HCT116 (cell line): ENCODE measurements around the gene NUDC. TPM values are rescaled to one million over a fixed set of nuclear protein-coding genes. Genes with fewer than 3 reads are reported as not detected.

ENCODE experiments used
- ATAC-seq: fragments of 200-7000 bp; cut with Tn5 transposase; 2 replicates; pipeline ENCODE4 v1.9.1; 2020; ENCODE audit warnings: mild to moderate bottlenecking, moderate library complexity
- BruUV-seq: library from RNA; stranded (reverse); fragments of 400-500 nt; replicated peaks from 2 replicates; lab custom pipeline; 2021; lab: Mats Ljungman, UMichigan
- CTCF ChIA-PET: fragments of 300-600 bp; sonication (Branson Sonifier 250); formaldehyde crosslinking; loops from one replicate; lab custom pipeline; 2021; ENCODE audit warnings: antibody characterized with exemption; lab: Charles Lee
- POLR2A ChIA-PET: fragments of 300-600, 350-600 bp; sonication (Branson Sonifier 250); formaldehyde crosslinking; loops from one replicate; lab custom pipeline; 2021; ENCODE audit warnings: antibody characterized with exemption; lab: Charles Lee
- RAD21 ChIA-PET, 2 experiments: fragments of 300-600 bp; sonication (Branson Sonifier 250); formaldehyde crosslinking; loops; one replicate each; lab custom pipeline; 2023; ENCODE audit warnings: low total read pairs in 2 of 2; ENCODE audit not compliant: uncharacterized antibody in 2 of 2, unreplicated experiment in 2 of 2, low non-redundant PET in 1 of 2; lab: Charles Lee
- DNase-seq: peaks from one replicate; pipeline ENCODE4 v3.0.0-alpha.2; 2010; ENCODE audit warnings: low read depth, low spot score
- H2AFZ ChIP-seq: fragments of 200-600 bp; shearing (Covaris generic), sonication (generic); 2 replicates; pipeline ENCODE4 v1.6.1; 2017; ENCODE audit warnings: low read depth, mixed run types, mixed read lengths, antibody characterized with exemption, low read length; ENCODE audit not compliant: poor library complexity, severe bottlenecking
- H3K27ac ChIP-seq: 2 replicates; pipeline ENCODE4 v1.5.1; 2012; ENCODE audit warnings: low read depth, low read length
- H3K27me3 ChIP-seq: fragments of 200-600 bp; sonication (generic); 2 replicates; pipeline ENCODE4 v1.6.1; 2016; ENCODE audit warnings: mixed run types, low read length, mixed read lengths; ENCODE audit not compliant: insufficient read depth
- H3K36me3 ChIP-seq, 2 experiments: fragments of 200-500 bp in 1 of 2; fragments of 200-600 bp in 1 of 2; sonication (Bioruptor generic) in 1 of 2; sonication (generic) in 1 of 2; 2 replicates each; pipeline versions ENCODE4 v1.5.1 to v1.6.1; 2014 to 2016; ENCODE audit warnings: low read length in 2 of 2, inconsistent platforms in 1 of 2, mixed read lengths in 1 of 2, mixed run types in 1 of 2; ENCODE audit not compliant: insufficient read depth in 2 of 2, control insufficient read depth in 1 of 2
- H3K4me1 ChIP-seq, 2 experiments: fragments of 200-600 bp in 1 of 2; sonication (generic) in 1 of 2; 2 replicates each; pipeline versions ENCODE4 v1.5.1 to v1.6.1; 2012 to 2017; ENCODE audit warnings: low read length in 2 of 2, inconsistent platforms in 1 of 2, mild to moderate bottlenecking in 1 of 2, mixed read lengths in 1 of 2, mixed run types in 1 of 2, moderate library complexity in 1 of 2; ENCODE audit not compliant: insufficient read depth in 2 of 2, control insufficient read depth in 1 of 2
- H3K4me2 ChIP-seq: fragments of 200-600 bp; sonication (generic); 2 replicates; pipeline ENCODE4 v1.6.1; 2017; ENCODE audit warnings: mixed run types, low read length, mixed read lengths
- H3K4me3 ChIP-seq, 2 experiments: fragments of 200-600 bp in 1 of 2; sonication (generic) in 1 of 2; replicated peaks in 1 of 2; 2 replicates each; pipeline ENCODE4 v1.5.1; 2011 to 2016; ENCODE audit warnings: low read length in 2 of 2, control low read depth in 1 of 2, low read depth in 1 of 2, mild to moderate bottlenecking in 1 of 2, mixed read lengths in 1 of 2, mixed run types in 1 of 2
- H3K79me2 ChIP-seq: fragments of 200-600 bp; sonication (generic); 2 replicates; pipeline ENCODE4 v1.6.1; 2017; ENCODE audit warnings: mild to moderate bottlenecking, mixed run types, low read length, moderate library complexity, mixed read lengths; ENCODE audit not compliant: insufficient read depth
- H3K9ac ChIP-seq: fragments of 200-600 bp; sonication (generic); 2 replicates; pipeline ENCODE4 v1.6.1; 2016; ENCODE audit warnings: low read length, mixed read lengths
- H3K9me2 ChIP-seq: fragments of 200-600 bp; sonication (generic), shearing (Covaris generic); 2 replicates; pipeline ENCODE4 v1.6.1; 2017; ENCODE audit warnings: mixed run types, mild to moderate bottlenecking, moderate library complexity; ENCODE audit not compliant: insufficient read depth
- H3K9me3 ChIP-seq, 2 experiments: fragments of 200-500 bp in 1 of 2; fragments of 200-600 bp in 1 of 2; sonication (Bioruptor generic) in 1 of 2; sonication (generic) in 1 of 2; 2 replicates each; pipeline ENCODE4 v1.6.1; 2014 to 2017; ENCODE audit warnings: low read length in 2 of 2, mixed read lengths in 2 of 2, inconsistent platforms in 1 of 2, low read depth in 1 of 2, mild to moderate bottlenecking in 1 of 2, mixed run types in 1 of 2, moderate library complexity in 1 of 2; ENCODE audit not compliant: control insufficient read depth in 1 of 2, insufficient read depth in 1 of 2
- H4K20me1 ChIP-seq: fragments of 200-600 bp; sonication (generic), shearing (Covaris generic); 2 replicates; pipeline ENCODE4 v1.6.1; 2017; ENCODE audit warnings: mixed run types, mild to moderate bottlenecking, moderate library complexity; ENCODE audit not compliant: insufficient read depth
- EGR1 ChIP-seq: IDR thresholded peaks from 2 replicates; pipeline ENCODE4 v1.6.1; 2012; ENCODE audit warnings: low read depth
- EZH2 ChIP-seq: fragments of 200-600 bp; sonication (generic); IDR thresholded peaks from 2 replicates; pipeline ENCODE4 v1.6.1; 2017; ENCODE audit warnings: antibody characterized with exemption, mixed run types
- EZH2phosphoT487 ChIP-seq: fragments of 200-600 bp; IDR thresholded peaks from 2 replicates; pipeline ENCODE4 v1.6.1; 2018; ENCODE audit warnings: antibody characterized with exemption, borderline replicate concordance
- FOSL1 ChIP-seq: IDR thresholded peaks from 2 replicates; pipeline ENCODE4 v1.6.1; 2012; ENCODE audit warnings: low read depth
- SRF ChIP-seq: IDR thresholded peaks from 2 replicates; pipeline ENCODE4 v1.6.1; 2012; ENCODE audit warnings: low read depth
- intact Hi-C: fragments of 100-400 bp; cut with micrococcal nuclease; formaldehyde crosslinking; loops from 2 replicates; pipeline ENCODE4 v1.10.0; 2022
- total RNA-seq: library from RNA; stranded (reverse); gene quantifications from one replicate; pipeline ENCODE4 v1.2.1, GENCODE V29; 2021; ENCODE audit not compliant: unreplicated experiment
- TF ChIP-seq, protein P1 (sequence below): IDR thresholded peaks from 2 replicates; pipeline ENCODE4 v1.6.1; 2011; ENCODE audit warnings: mild to moderate bottlenecking, low read length, moderate library complexity; ENCODE audit not compliant: insufficient replicate concordance; ENCODE audit errors: extremely low read depth
- TF ChIP-seq, protein P2 (sequence below): IDR thresholded peaks from 2 replicates; pipeline ENCODE4 v1.6.1; 2012; ENCODE audit warnings: low read depth
- TF ChIP-seq, protein P3 (sequence below): IDR thresholded peaks from 2 replicates; pipeline ENCODE4 v1.6.1; 2012
- TF ChIP-seq, protein P4 (sequence below): IDR thresholded peaks from 2 replicates; pipeline ENCODE4 v1.6.1; 2012

The NUDC gene
- total RNA-seq, 1 experiment from 2014 or later, result 119 TPM

DNA sequence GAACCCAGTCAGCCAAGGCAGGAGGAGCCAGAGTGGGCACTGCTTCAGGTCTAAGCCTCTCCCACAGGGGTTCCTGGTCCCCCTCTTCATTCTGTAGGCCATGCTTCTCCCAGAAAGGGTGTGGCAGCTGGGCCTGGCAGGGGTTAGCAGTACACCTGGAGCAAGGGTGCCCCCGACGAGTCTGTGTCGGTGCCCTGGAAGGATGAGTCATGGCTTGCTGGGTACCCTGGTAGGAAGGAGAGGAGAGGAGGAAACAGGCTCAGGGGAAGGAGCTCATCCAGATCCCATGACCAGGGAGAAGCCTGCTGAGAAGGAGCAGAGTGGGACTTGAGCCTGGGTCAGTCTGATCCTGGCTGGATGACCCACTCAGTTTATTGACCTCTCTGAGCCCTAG is 28.4 kb downstream of the NUDC start:
- peak overlapping the region; percentile 2 for H3K27ac ChIP-seq

DNA sequence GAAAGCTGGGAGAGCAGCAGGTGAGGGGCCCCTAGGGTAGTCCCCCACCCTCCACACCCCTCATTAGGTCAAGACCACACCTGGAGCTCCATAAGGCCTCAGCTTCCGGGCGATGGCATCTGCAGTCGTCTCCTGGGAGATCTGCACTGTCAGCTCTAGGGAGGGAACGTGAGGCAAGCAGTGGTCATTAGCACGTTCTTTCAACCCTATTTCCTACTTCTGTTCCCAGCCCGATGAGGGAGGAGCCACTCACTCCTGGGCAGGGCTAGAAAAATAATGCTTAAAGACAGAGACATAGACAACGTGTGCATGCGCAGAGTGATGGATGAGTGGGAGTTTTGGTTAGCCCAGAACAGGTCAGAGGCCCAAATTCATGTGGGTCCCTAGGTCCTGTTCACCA is 29.1 kb downstream of the NUDC start:
- POLR2A ChIA-PET, result no interaction called here
- BruUV-seq, result no TSS peak

More for the DNA sequence above, 28.4 kb downstream of the NUDC start:
- H2AFZ ChIP-seq, result no peak overlapping the region
- peak; percentile 49 for ATAC-seq
- BruUV-seq, result no TSS peak
- no peaks in the 10 kb centered on the region for H4K20me1 ChIP-seq
- no peaks in the 10 kb centered on the region for H3K9me3 ChIP-seq
- ChIA-PET RAD21 (no interaction called here), POLR2A (no interaction called here), CTCF (no interaction called here)
- DNase-seq, result no peak
- H3K27me3 ChIP-seq, result no peaks in the 10 kb centered on the region
- TF ChIP-seq EZH2phosphoT487 (no peak), SRF (no peak), FOSL1 (no peak), EZH2 (no peak)
- TF ChIP-seq, protein P1, sequence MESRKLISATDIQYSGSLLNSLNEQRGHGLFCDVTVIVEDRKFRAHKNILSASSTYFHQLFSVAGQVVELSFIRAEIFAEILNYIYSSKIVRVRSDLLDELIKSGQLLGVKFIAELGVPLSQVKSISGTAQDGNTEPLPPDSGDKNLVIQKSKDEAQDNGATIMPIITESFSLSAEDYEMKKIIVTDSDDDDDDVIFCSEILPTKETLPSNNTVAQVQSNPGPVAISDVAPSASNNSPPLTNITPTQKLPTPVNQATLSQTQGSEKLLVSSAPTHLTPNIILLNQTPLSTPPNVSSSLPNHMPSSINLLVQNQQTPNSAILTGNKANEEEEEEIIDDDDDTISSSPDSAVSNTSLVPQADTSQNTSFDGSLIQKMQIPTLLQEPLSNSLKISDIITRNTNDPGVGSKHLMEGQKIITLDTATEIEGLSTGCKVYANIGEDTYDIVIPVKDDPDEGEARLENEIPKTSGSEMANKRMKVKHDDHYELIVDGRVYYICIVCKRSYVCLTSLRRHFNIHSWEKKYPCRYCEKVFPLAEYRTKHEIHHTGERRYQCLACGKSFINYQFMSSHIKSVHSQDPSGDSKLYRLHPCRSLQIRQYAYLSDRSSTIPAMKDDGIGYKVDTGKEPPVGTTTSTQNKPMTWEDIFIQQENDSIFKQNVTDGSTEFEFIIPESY, result no peak
- peak overlapping the region; percentile 23; the same call in 1 of the 2 replicates for H3K4me2 ChIP-seq
- peaks cover 5% of the 10 kb centered on the region; the same call in 1 of the 2 replicates for H3K79me2 ChIP-seq
- H3K4me1 ChIP-seq, result peaks cover 9 to 20% of the 10 kb centered on the region in 2 experiments
- intact Hi-C loops, result no loop called here
- H3K36me3 ChIP-seq, result peaks cover 19 to 36% of the 10 kb centered on the region in 2 experiments; a peak in 3 of 4 replicates
- no peak overlapping the region for H3K4me3 ChIP-seq
- H3K9ac ChIP-seq, result no peak overlapping the region
- no peaks in the 10 kb centered on the region for H3K9me2 ChIP-seq

More for the DNA sequence above, 29.1 kb downstream of the NUDC start:
- Histone ChIP-seq H3K27me3 (no peaks in the 10 kb centered on the region), H2AFZ (no peak overlapping the region), H3K27ac (no peak overlapping the region; the same call in 1 of the 2 replicates), H3K9ac (no peak overlapping the region), H3K4me2 (0 out of 2 replicates have a peak overlapping the region, but pooled peaks have one; percentile 23), H4K20me1 (no peaks in the 10 kb centered on the region), H3K9me2 (no peaks in the 10 kb centered on the region), H3K4me3 (no peak overlapping the region), H3K9me3 (no peaks in the 10 kb centered on the region), H3K4me1 (peaks cover 9 to 20% of the 10 kb centered on the region in 2 experiments), H3K79me2 (peaks cover 3% of the 10 kb centered on the region; the same call in 1 of the 2 replicates), H3K36me3 (peaks cover 15 to 30% of the 10 kb centered on the region in 2 experiments; a peak in 3 of 4 replicates)
- intact Hi-C loops, result no loop called here
- DNase-seq (no peak), ATAC-seq (no peak)
- CTCF ChIA-PET, result no interaction called here
- RAD21 ChIA-PET, result no interaction called here
- no peak for TF ChIP-seq EZH2phosphoT487
- TF ChIP-seq, protein P2, sequence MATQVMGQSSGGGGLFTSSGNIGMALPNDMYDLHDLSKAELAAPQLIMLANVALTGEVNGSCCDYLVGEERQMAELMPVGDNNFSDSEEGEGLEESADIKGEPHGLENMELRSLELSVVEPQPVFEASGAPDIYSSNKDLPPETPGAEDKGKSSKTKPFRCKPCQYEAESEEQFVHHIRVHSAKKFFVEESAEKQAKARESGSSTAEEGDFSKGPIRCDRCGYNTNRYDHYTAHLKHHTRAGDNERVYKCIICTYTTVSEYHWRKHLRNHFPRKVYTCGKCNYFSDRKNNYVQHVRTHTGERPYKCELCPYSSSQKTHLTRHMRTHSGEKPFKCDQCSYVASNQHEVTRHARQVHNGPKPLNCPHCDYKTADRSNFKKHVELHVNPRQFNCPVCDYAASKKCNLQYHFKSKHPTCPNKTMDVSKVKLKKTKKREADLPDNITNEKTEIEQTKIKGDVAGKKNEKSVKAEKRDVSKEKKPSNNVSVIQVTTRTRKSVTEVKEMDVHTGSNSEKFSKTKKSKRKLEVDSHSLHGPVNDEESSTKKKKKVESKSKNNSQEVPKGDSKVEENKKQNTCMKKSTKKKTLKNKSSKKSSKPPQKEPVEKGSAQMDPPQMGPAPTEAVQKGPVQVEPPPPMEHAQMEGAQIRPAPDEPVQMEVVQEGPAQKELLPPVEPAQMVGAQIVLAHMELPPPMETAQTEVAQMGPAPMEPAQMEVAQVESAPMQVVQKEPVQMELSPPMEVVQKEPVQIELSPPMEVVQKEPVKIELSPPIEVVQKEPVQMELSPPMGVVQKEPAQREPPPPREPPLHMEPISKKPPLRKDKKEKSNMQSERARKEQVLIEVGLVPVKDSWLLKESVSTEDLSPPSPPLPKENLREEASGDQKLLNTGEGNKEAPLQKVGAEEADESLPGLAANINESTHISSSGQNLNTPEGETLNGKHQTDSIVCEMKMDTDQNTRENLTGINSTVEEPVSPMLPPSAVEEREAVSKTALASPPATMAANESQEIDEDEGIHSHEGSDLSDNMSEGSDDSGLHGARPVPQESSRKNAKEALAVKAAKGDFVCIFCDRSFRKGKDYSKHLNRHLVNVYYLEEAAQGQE, result no peak
- TF ChIP-seq, protein P3, sequence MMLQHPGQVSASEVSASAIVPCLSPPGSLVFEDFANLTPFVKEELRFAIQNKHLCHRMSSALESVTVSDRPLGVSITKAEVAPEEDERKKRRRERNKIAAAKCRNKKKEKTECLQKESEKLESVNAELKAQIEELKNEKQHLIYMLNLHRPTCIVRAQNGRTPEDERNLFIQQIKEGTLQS, result no peak
- TF ChIP-seq EGR1, result no peak
- TF ChIP-seq, protein P4, sequence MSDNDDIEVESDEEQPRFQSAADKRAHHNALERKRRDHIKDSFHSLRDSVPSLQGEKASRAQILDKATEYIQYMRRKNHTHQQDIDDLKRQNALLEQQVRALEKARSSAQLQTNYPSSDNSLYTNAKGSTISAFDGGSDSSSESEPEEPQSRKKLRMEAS, result no peak
- TF ChIP-seq, all 23 proteins: peak for 0
